Rectal smooth muscle tissue (tissue), 1 donor: Measurements from ENCODE around the gene PHKG1.
"Not testable (repeated sequence)": the region's sequence is repeated elsewhere in the genome, so short reads cannot be mapped to it uniquely, and the experiment has no call there.

Experiments
- H3K27ac ChIP-seq: one replicate; pipeline ENCODE4 v1.7.0; 2013; ENCODE audit warnings: low read depth, low read length, inconsistent platforms
- H3K27me3 ChIP-seq: one replicate; pipeline ENCODE4 v1.7.0; 2013; ENCODE audit warnings: low read length; ENCODE audit not compliant: control insufficient read depth, insufficient read depth
- H3K36me3 ChIP-seq: one replicate; pipeline ENCODE4 v1.7.0; 2013; ENCODE audit warnings: low read length; ENCODE audit not compliant: control insufficient read depth, insufficient read depth
- H3K4me1 ChIP-seq: one replicate; pipeline ENCODE4 v1.7.0; 2013; ENCODE audit warnings: low read length; ENCODE audit not compliant: control insufficient read depth, insufficient read depth
- H3K4me3 ChIP-seq: one replicate; pipeline ENCODE4 v1.7.0; 2013; ENCODE audit warnings: low read length
- H3K9ac ChIP-seq: one replicate; pipeline ENCODE4 v1.7.0; 2013; ENCODE audit warnings: low read length

PHKG1 gene

GRCh38 chr7:56092789-56093531 is at the start of gene PHKG1:
Gene PHKG1, minus strand, starts transcription at chr7:56092952. Its CDS starts 4,011 bp downstream, at chr7:56088941.
- Histone ChIP-seq H3K36me3 (no peaks in the 10 kb centered on the region), H3K27me3 (no peaks in the 10 kb centered on the region), H3K9ac (no peak within 1 kb of the TSS), H3K4me3 (peak within 1 kb of the TSS; percentile 44), H3K27ac (peak within 1 kb of the TSS; percentile 96), H3K4me1 (peaks cover 13% of the 10 kb centered on the region)

GRCh38 chr7:56131062-56131461 is 38.3 kb upstream of the PHKG1 start:
- not testable (repeated sequence) for H3K27ac ChIP-seq, H3K4me3 ChIP-seq, H3K27me3 ChIP-seq, H3K9ac ChIP-seq, H3K36me3 ChIP-seq, H3K4me1 ChIP-seq

- Histone ChIP-seq H3K4me1 (no peaks in the 10 kb centered on the region), H3K9ac (no peak overlapping the region), H3K27ac (no peak overlapping the region)
Measured at GRCh38 chr7:56127241-56127975, 34.7 kb upstream of the PHKG1 start.

GRCh38 chr7:56125831-56126230 is 33.1 kb upstream of the PHKG1 start:
- H3K4me3 ChIP-seq: no peak overlapping the region
- no peak overlapping the region for H3K9ac ChIP-seq
- H3K4me1 ChIP-seq: no peaks in the 10 kb centered on the region
- H3K36me3 ChIP-seq: no peaks in the 10 kb centered on the region
- no peaks in the 10 kb centered on the region for H3K27me3 ChIP-seq
- H3K27ac ChIP-seq: no peak overlapping the region

More at GRCh38 chr7:56127241-56127975, 34.7 kb upstream of the PHKG1 start:
- no peak overlapping the region for H3K4me3 ChIP-seq
- H3K27me3 ChIP-seq: no peaks in the 10 kb centered on the region
- no peaks in the 10 kb centered on the region for H3K36me3 ChIP-seq

- Histone ChIP-seq H3K27ac (no peak overlapping the region), H3K27me3 (no peaks in the 10 kb centered on the region), H3K9ac (no peak overlapping the region), H3K36me3 (no peaks in the 10 kb centered on the region), H3K4me3 (no peak overlapping the region), H3K4me1 (no peaks in the 10 kb centered on the region)
Measured at GRCh38 chr7:56124981-56125380, 32.2 kb upstream of the PHKG1 start.

- Histone ChIP-seq H3K27me3 (no peaks in the 10 kb centered on the region), H3K36me3 (no peaks in the 10 kb centered on the region), H3K27ac (no peak overlapping the region), H3K9ac (no peak overlapping the region), H3K4me3 (no peak overlapping the region), H3K4me1 (no peaks in the 10 kb centered on the region)
Measured at GRCh38 chr7:56121440-56121839, 28.7 kb upstream of the PHKG1 start.

- Histone ChIP-seq H3K4me1 (no peaks in the 10 kb centered on the region), H3K27me3 (peaks cover 2% of the 10 kb centered on the region), H3K4me3 (no peak within 1 kb of the TSS), H3K36me3 (no peaks in the 10 kb centered on the region), H3K27ac (no peak within 1 kb of the TSS), H3K9ac (no peak within 1 kb of the TSS)
Measured at GRCh38 chr7:56115852-56116538, 23.2 kb upstream of the PHKG1 start, which contains the start of gene NUPR2. Gene NUPR2, minus strand, starts transcription at chr7:56116417. Its CDS starts 103 bp downstream, at chr7:56116314.

GRCh38 chr7:56112244-56112643 is 19.5 kb upstream of the PHKG1 start:
- H3K4me3 ChIP-seq, H3K27ac ChIP-seq, H3K36me3 ChIP-seq, H3K27me3 ChIP-seq, H3K4me1 ChIP-seq, H3K9ac ChIP-seq: not testable (repeated sequence)

GRCh38 chr7:56110611-56111010 is 17.9 kb upstream of the PHKG1 start:
- Histone ChIP-seq H3K4me1 (no peaks in the 10 kb centered on the region), H3K9ac (no peak overlapping the region), H3K27me3 (no peaks in the 10 kb centered on the region), H3K27ac (no peak overlapping the region), H3K4me3 (no peak overlapping the region), H3K36me3 (no peaks in the 10 kb centered on the region)

- H3K36me3 ChIP-seq: peaks cover 4% of the 10 kb centered on the region
- H3K27me3 ChIP-seq: no peaks in the 10 kb centered on the region
- no peak overlapping the region for H3K4me3 ChIP-seq
- H3K9ac ChIP-seq: no peak overlapping the region
- H3K4me1 ChIP-seq: no peaks in the 10 kb centered on the region
- no peak overlapping the region for H3K27ac ChIP-seq
Measured at GRCh38 chr7:56107954-56108258, 15.2 kb upstream of the PHKG1 start.

- Histone ChIP-seq H3K4me3 (peak within 1 kb of the TSS; percentile 98), H3K27ac (peak within 1 kb of the TSS; percentile 96), H3K9ac (peak within 1 kb of the TSS; percentile 96), H3K27me3 (no peaks in the 10 kb centered on the region), H3K36me3 (peaks cover 6% of the 10 kb centered on the region), H3K4me1 (no peaks in the 10 kb centered on the region)
Measured at GRCh38 chr7:56106108-56107073, 13.6 kb upstream of the PHKG1 start, which contains the start of gene CHCHD2. Gene CHCHD2, minus strand, starts transcription at chr7:56106476. Its CDS starts 63 bp downstream, at chr7:56106413.
